PFSK-1 (cell line): Measurements from ENCODE around the gene KIFC1.

Experiments
- FOXP2 ChIP-seq: optimal IDR thresholded peaks from 2 replicates; pipeline ENCODE3; 2011; ENCODE audit warnings: borderline replicate concordance, control low read depth, inconsistent platforms; ENCODE audit not compliant: insufficient read depth; ENCODE audit errors: extremely low read length, extremely low read depth
- POLR2AphosphoS5 ChIP-seq: IDR thresholded peaks from 2 replicates; pipeline ENCODE4 v1.6.1; 2012; ENCODE audit warnings: low read depth, mild to moderate bottlenecking, control low read depth, low read length, moderate library complexity
- SIN3A ChIP-seq: IDR thresholded peaks from 2 replicates; pipeline ENCODE4 v1.6.1; 2012; ENCODE audit warnings: mild to moderate bottlenecking, low read length, moderate library complexity, borderline replicate concordance; ENCODE audit not compliant: insufficient read depth
- TAF1 ChIP-seq: IDR thresholded peaks from 2 replicates; pipeline ENCODE4 v1.6.1; 2012; ENCODE audit warnings: low read length, control low read depth, borderline replicate concordance; ENCODE audit not compliant: insufficient read depth
- TF ChIP-seq, protein P1 (sequence below), 2 experiments: IDR thresholded peaks; 2 replicates each; pipeline versions ENCODE4 v1.6.1 to v1.8.0; 2011 to 2012; ENCODE audit warnings: low read depth in 2 of 2, low read length in 2 of 2, control low read depth in 1 of 2, inconsistent platforms in 1 of 2, mild to moderate bottlenecking in 1 of 2, moderate library complexity in 1 of 2; ENCODE audit not compliant: insufficient read depth in 1 of 2

DNA sequence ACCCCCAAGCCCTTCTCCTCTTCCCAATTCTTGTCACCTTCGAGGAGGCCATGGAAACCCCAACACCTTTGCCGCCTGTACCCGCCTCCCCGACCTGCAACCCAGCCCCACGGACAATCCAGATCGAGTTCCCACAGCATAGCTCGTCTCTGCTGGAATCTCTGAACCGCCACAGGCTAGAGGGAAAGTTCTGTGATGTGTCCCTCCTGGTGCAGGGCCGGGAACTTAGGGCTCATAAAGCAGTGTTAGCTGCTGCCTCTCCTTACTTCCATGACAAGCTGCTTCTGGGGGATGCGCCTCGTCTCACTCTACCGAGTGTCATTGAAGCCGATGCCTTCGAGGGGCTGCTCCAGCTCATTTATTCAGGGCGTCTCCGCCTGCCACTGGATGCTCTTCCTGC is 63.4 kb downstream of the KIFC1 start:
- TF ChIP-seq, protein P1, sequence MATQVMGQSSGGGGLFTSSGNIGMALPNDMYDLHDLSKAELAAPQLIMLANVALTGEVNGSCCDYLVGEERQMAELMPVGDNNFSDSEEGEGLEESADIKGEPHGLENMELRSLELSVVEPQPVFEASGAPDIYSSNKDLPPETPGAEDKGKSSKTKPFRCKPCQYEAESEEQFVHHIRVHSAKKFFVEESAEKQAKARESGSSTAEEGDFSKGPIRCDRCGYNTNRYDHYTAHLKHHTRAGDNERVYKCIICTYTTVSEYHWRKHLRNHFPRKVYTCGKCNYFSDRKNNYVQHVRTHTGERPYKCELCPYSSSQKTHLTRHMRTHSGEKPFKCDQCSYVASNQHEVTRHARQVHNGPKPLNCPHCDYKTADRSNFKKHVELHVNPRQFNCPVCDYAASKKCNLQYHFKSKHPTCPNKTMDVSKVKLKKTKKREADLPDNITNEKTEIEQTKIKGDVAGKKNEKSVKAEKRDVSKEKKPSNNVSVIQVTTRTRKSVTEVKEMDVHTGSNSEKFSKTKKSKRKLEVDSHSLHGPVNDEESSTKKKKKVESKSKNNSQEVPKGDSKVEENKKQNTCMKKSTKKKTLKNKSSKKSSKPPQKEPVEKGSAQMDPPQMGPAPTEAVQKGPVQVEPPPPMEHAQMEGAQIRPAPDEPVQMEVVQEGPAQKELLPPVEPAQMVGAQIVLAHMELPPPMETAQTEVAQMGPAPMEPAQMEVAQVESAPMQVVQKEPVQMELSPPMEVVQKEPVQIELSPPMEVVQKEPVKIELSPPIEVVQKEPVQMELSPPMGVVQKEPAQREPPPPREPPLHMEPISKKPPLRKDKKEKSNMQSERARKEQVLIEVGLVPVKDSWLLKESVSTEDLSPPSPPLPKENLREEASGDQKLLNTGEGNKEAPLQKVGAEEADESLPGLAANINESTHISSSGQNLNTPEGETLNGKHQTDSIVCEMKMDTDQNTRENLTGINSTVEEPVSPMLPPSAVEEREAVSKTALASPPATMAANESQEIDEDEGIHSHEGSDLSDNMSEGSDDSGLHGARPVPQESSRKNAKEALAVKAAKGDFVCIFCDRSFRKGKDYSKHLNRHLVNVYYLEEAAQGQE (IDR thresholded peaks at IDR 0.05; ENCODE audit: insufficient read depth in 1 of 2, low read depth in 2 of 2, low read length in 2 of 2) = no peak
- no peak for TF ChIP-seq POLR2AphosphoS5
- TF ChIP-seq SIN3A = no peak
- no peak for TF ChIP-seq TAF1
- no peak for TF ChIP-seq FOXP2
